Measurements from ENCODE around the gene IGFN1.

The IGFN1 gene

GRCh38 chr1:201215531-201216357 lies 25.1 kb downstream of the IGFN1 start:
- no peak for TF ChIP-seq CTCF (IDR thresholded peaks at IDR 0.05)
- no peaks in the 10 kb centered on the region for H3K36me3 ChIP-seq
- no peak overlapping the region for H3K27ac ChIP-seq
- H3K9me3 ChIP-seq = no peaks in the 10 kb centered on the region
- peaks cover 18% of the 10 kb centered on the region for H3K27me3 ChIP-seq
- H3K4me1 ChIP-seq (ENCODE audit: control insufficient read depth in 1 of 2, insufficient read depth in 1 of 2, low read depth in 1 of 2, low read length in 1 of 2) = no peaks in the 10 kb centered on the region
- H3K4me3 ChIP-seq (ENCODE audit: low read depth in 1 of 2, low read length in 1 of 2) = no peak overlapping the region

GRCh38 chr1:201216395-201217085 lies 25.9 kb downstream of the IGFN1 start:
- no peak for TF ChIP-seq CTCF (IDR thresholded peaks at IDR 0.05)
- Histone ChIP-seq H3K27ac (no peak overlapping the region), H3K36me3 (no peaks in the 10 kb centered on the region), H3K27me3 (peaks cover 10% of the 10 kb centered on the region), H3K4me3 (ENCODE audit: low read depth in 1 of 2, low read length in 1 of 2) (no peak overlapping the region), H3K4me1 (ENCODE audit: control insufficient read depth in 1 of 2, insufficient read depth in 1 of 2, low read depth in 1 of 2, low read length in 1 of 2) (no peaks in the 10 kb centered on the region), H3K9me3 (no peaks in the 10 kb centered on the region)

- Histone ChIP-seq H3K4me3 (ENCODE audit: low read depth in 1 of 2, low read length in 1 of 2) (no peak overlapping the region), H3K27ac (no peak overlapping the region), H3K36me3 (no peaks in the 10 kb centered on the region), H3K4me1 (ENCODE audit: control insufficient read depth in 1 of 2, insufficient read depth in 1 of 2, low read depth in 1 of 2, low read length in 1 of 2) (no peaks in the 10 kb centered on the region), H3K9me3 (no peaks in the 10 kb centered on the region), H3K27me3 (peaks cover 4% of the 10 kb centered on the region)
- TF ChIP-seq CTCF (IDR thresholded peaks at IDR 0.05) = no peak
Observed at GRCh38 chr1:201217146-201217545, 26.5 kb downstream of the IGFN1 start.

GRCh38 chr1:201217851-201218250 lies 27.2 kb downstream of the IGFN1 start:
- H3K27me3 ChIP-seq = no peaks in the 10 kb centered on the region
- no peak overlapping the region for H3K4me3 ChIP-seq (ENCODE audit: low read depth in 1 of 2, low read length in 1 of 2)
- no peaks in the 10 kb centered on the region for H3K4me1 ChIP-seq (ENCODE audit: control insufficient read depth in 1 of 2, insufficient read depth in 1 of 2, low read depth in 1 of 2, low read length in 1 of 2)
- no peak for TF ChIP-seq CTCF (IDR thresholded peaks at IDR 0.05)
- no peaks in the 10 kb centered on the region for H3K9me3 ChIP-seq
- no peak overlapping the region for H3K27ac ChIP-seq
- no peaks in the 10 kb centered on the region for H3K36me3 ChIP-seq

- TF ChIP-seq CTCF (IDR thresholded peaks at IDR 0.05) = no peak
- Histone ChIP-seq H3K4me1 (ENCODE audit: control insufficient read depth in 1 of 2, insufficient read depth in 1 of 2, low read depth in 1 of 2, low read length in 1 of 2) (no peaks in the 10 kb centered on the region), H3K27me3 (no peaks in the 10 kb centered on the region), H3K9me3 (no peaks in the 10 kb centered on the region), H3K36me3 (no peaks in the 10 kb centered on the region), H3K27ac (no peak overlapping the region), H3K4me3 (ENCODE audit: low read depth in 1 of 2, low read length in 1 of 2) (no peak overlapping the region)
Observed at GRCh38 chr1:201218409-201218808, 27.8 kb downstream of the IGFN1 start.
